Measurements from ENCODE around the gene TMEM108.

Gene TMEM108

GRCh38 chr3:133289322-133289721, 251.1 kb downstream of the TMEM108 start:
- DNase-seq (ENCODE audit: insufficient read length) (no peak), FAIRE-seq (no peak)
- TF ChIP-seq POLR2AphosphoS5 (IDR thresholded peaks at IDR 0.05; ENCODE audit: low read depth, low read length), result no peak
- TF ChIP-seq TAF1 (IDR thresholded peaks at IDR 0.05; ENCODE audit: borderline replicate concordance, low read depth, low read length), result no peak
- no peak for TF ChIP-seq POLR2A (IDR thresholded peaks at IDR 0.05; ENCODE audit: low read depth, low read length)

GRCh38 chr3:133292296-133292695, 254.1 kb downstream of the TMEM108 start:
- FAIRE-seq (no peak), DNase-seq (ENCODE audit: insufficient read length) (no peak)
- TF ChIP-seq TAF1 (IDR thresholded peaks at IDR 0.05; ENCODE audit: borderline replicate concordance, low read depth, low read length) (no peak), POLR2AphosphoS5 (IDR thresholded peaks at IDR 0.05; ENCODE audit: low read depth, low read length) (no peak), POLR2A (IDR thresholded peaks at IDR 0.05; ENCODE audit: low read depth, low read length) (no peak)

GRCh38 chr3:133293397-133294110, 255.4 kb downstream of the TMEM108 start:
- FAIRE-seq (no peak), DNase-seq (ENCODE audit: insufficient read length) (no peak)
- TF ChIP-seq POLR2A (IDR thresholded peaks at IDR 0.05; ENCODE audit: low read depth, low read length) (no peak), TAF1 (IDR thresholded peaks at IDR 0.05; ENCODE audit: borderline replicate concordance, low read depth, low read length) (no peak), POLR2AphosphoS5 (IDR thresholded peaks at IDR 0.05; ENCODE audit: low read depth, low read length) (no peak)

GRCh38 chr3:133294253-133294652, 256.1 kb downstream of the TMEM108 start:
- no peak for TF ChIP-seq POLR2A (IDR thresholded peaks at IDR 0.05; ENCODE audit: low read depth, low read length)
- TF ChIP-seq TAF1 (IDR thresholded peaks at IDR 0.05; ENCODE audit: borderline replicate concordance, low read depth, low read length), result no peak
- TF ChIP-seq POLR2AphosphoS5 (IDR thresholded peaks at IDR 0.05; ENCODE audit: low read depth, low read length), result no peak
- FAIRE-seq, result no peak
- DNase-seq (ENCODE audit: insufficient read length), result no peak

- no peak for TF ChIP-seq TAF1 (IDR thresholded peaks at IDR 0.05; ENCODE audit: borderline replicate concordance, low read depth, low read length)
- no peak for TF ChIP-seq POLR2A (IDR thresholded peaks at IDR 0.05; ENCODE audit: low read depth, low read length)
- no peak for TF ChIP-seq POLR2AphosphoS5 (IDR thresholded peaks at IDR 0.05; ENCODE audit: low read depth, low read length)
- DNase-seq (ENCODE audit: insufficient read length), result no peak
- FAIRE-seq, result peak; percentile 33
Observed at GRCh38 chr3:133295199-133295901, 257.2 kb downstream of the TMEM108 start.

- FAIRE-seq, result no peak
- DNase-seq (ENCODE audit: insufficient read length), result no peak
- TF ChIP-seq POLR2A (IDR thresholded peaks at IDR 0.05; ENCODE audit: low read depth, low read length) (no peak), TAF1 (IDR thresholded peaks at IDR 0.05; ENCODE audit: borderline replicate concordance, low read depth, low read length) (no peak), POLR2AphosphoS5 (IDR thresholded peaks at IDR 0.05; ENCODE audit: low read depth, low read length) (no peak)
Observed at GRCh38 chr3:133295944-133296917, 258.0 kb downstream of the TMEM108 start.

- DNase-seq (ENCODE audit: insufficient read length) (no peak), FAIRE-seq (no peak)
- TF ChIP-seq POLR2AphosphoS5 (IDR thresholded peaks at IDR 0.05; ENCODE audit: low read depth, low read length) (no peak), TAF1 (IDR thresholded peaks at IDR 0.05; ENCODE audit: borderline replicate concordance, low read depth, low read length) (no peak), POLR2A (IDR thresholded peaks at IDR 0.05; ENCODE audit: low read depth, low read length) (no peak)
Observed at GRCh38 chr3:133296981-133297380, 258.8 kb downstream of the TMEM108 start.

GRCh38 chr3:133300102-133300501, 261.9 kb downstream of the TMEM108 start:
- no peak for FAIRE-seq
- no peak for DNase-seq (ENCODE audit: insufficient read length)
- TF ChIP-seq TAF1 (IDR thresholded peaks at IDR 0.05; ENCODE audit: borderline replicate concordance, low read depth, low read length) (no peak), POLR2A (IDR thresholded peaks at IDR 0.05; ENCODE audit: low read depth, low read length) (no peak), POLR2AphosphoS5 (IDR thresholded peaks at IDR 0.05; ENCODE audit: low read depth, low read length) (no peak)

- TF ChIP-seq POLR2A (IDR thresholded peaks at IDR 0.05; ENCODE audit: low read depth, low read length), result no peak
- no peak for TF ChIP-seq TAF1 (IDR thresholded peaks at IDR 0.05; ENCODE audit: borderline replicate concordance, low read depth, low read length)
- no peak for TF ChIP-seq POLR2AphosphoS5 (IDR thresholded peaks at IDR 0.05; ENCODE audit: low read depth, low read length)
- DNase-seq (ENCODE audit: insufficient read length) (no peak), FAIRE-seq (no peak)
Observed at GRCh38 chr3:133301194-133301593, 263.0 kb downstream of the TMEM108 start.

GRCh38 chr3:133301731-133302130, 263.5 kb downstream of the TMEM108 start:
- TF ChIP-seq TAF1 (IDR thresholded peaks at IDR 0.05; ENCODE audit: borderline replicate concordance, low read depth, low read length) (no peak), POLR2A (IDR thresholded peaks at IDR 0.05; ENCODE audit: low read depth, low read length) (no peak), POLR2AphosphoS5 (IDR thresholded peaks at IDR 0.05; ENCODE audit: low read depth, low read length) (no peak)
- FAIRE-seq (no peak), DNase-seq (ENCODE audit: insufficient read length) (no peak)

GRCh38 chr3:133303430-133303829, 265.2 kb downstream of the TMEM108 start:
- no peak for FAIRE-seq
- TF ChIP-seq POLR2AphosphoS5 (IDR thresholded peaks at IDR 0.05; ENCODE audit: low read depth, low read length), result no peak

More at GRCh38 chr3:133303430-133303829, 265.2 kb downstream of the TMEM108 start:
- DNase-seq (ENCODE audit: insufficient read length), result no peak
